Endothelial cell of umbilical vein (primary cell): ENCODE results near the gene YIPF1. TPM values are rescaled to one million over a fixed set of nuclear protein-coding genes. Genes with fewer than 3 reads are reported as not detected.

Source experiments
- BruUV-seq: library from RNA; stranded (reverse); fragments of 400-500 nt; replicated peaks from 2 replicates; lab custom pipeline; 2021; lab: Mats Ljungman, UMichigan
- CTCF ChIA-PET: fragments of 300-600, 350-600 bp; sonication (Branson Sonifier 250); formaldehyde crosslinking; loops from one replicate; lab custom pipeline; 2021; ENCODE audit warnings: antibody characterized with exemption, inconsistent platforms; lab: Charles Lee
- POLR2A ChIA-PET: fragments of 300-600, 350-600 bp; sonication (Branson Sonifier 250); formaldehyde crosslinking; loops from one replicate; lab custom pipeline; 2021; ENCODE audit warnings: antibody characterized with exemption, inconsistent platforms; lab: Charles Lee
- DNase-seq: peaks from one replicate; pipeline ENCODE4 v3.0.0-alpha.2; 2011; ENCODE audit warnings: low read depth, low spot score
- FAIRE-seq: peaks from 2 replicates; lab custom pipeline; 2011; peaks lifted over from hg19 to GRCh38; lab: Jason Lieb, UNC
- H2AFZ ChIP-seq: 2 replicates; pipeline ENCODE4 v1.6.0; 2012; ENCODE audit warnings: low read depth, low read length, control low read depth, inconsistent platforms
- H3K27ac ChIP-seq: 2 replicates; pipeline ENCODE4 v1.5.1; 2011; ENCODE audit warnings: low read depth, mild to moderate bottlenecking, control low read depth, low read length, moderate library complexity; ENCODE audit not compliant: insufficient read depth
- H3K27me3 ChIP-seq, 2 experiments: 2 replicates each; pipeline versions ENCODE4 v1.6.0 to v1.6.1; 2011; ENCODE audit warnings: low read length in 2 of 2, mixed read lengths in 1 of 2; ENCODE audit not compliant: control insufficient read depth in 2 of 2, insufficient read depth in 2 of 2
- H3K36me3 ChIP-seq, 2 experiments: 2 replicates in 1 of 2; 3 replicates in 1 of 2; pipeline ENCODE4 v1.5.1; 2011; ENCODE audit warnings: low read length in 2 of 2, mild to moderate bottlenecking in 1 of 2, moderate library complexity in 1 of 2; ENCODE audit not compliant: control insufficient read depth in 2 of 2, insufficient read depth in 2 of 2; ENCODE audit errors: extremely low read depth in 1 of 2
- H3K4me1 ChIP-seq: 3 replicates; pipeline ENCODE4 v1.5.1; 2011; ENCODE audit warnings: mild to moderate bottlenecking, low read length; ENCODE audit not compliant: control insufficient read depth, insufficient read depth; ENCODE audit errors: extremely low read depth
- H3K4me2 ChIP-seq: 2 replicates; pipeline ENCODE4 v1.6.1; 2011; ENCODE audit warnings: low read length, control low read depth, mixed read lengths; ENCODE audit not compliant: insufficient read depth
- H3K4me3 ChIP-seq, 3 experiments: fragments of 200-600 bp in 1 of 3; sonication (generic), shearing (Covaris generic) in 1 of 3; replicated peaks in 1 of 3; 2 replicates each; pipeline ENCODE4 v1.5.1; 2011 to 2016; ENCODE audit warnings: control low read depth in 3 of 3, low read length in 3 of 3, mild to moderate bottlenecking in 2 of 3, inconsistent platforms in 1 of 3, low read depth in 1 of 3, moderate library complexity in 1 of 3; ENCODE audit not compliant: insufficient read depth in 1 of 3
- H3K79me2 ChIP-seq: 2 replicates; pipeline ENCODE4 v1.6.0; 2012; ENCODE audit warnings: low read length, inconsistent platforms; ENCODE audit not compliant: control insufficient read depth, insufficient read depth
- H3K9ac ChIP-seq: replicated peaks from 2 replicates; pipeline ENCODE3; 2011; ENCODE audit warnings: low read length, control low read depth; ENCODE audit not compliant: insufficient read depth; ENCODE audit errors: extremely low read depth
- H3K9me1 ChIP-seq: replicated peaks from 3 replicates; pipeline ENCODE4 v1.6.0; 2011; ENCODE audit warnings: mild to moderate bottlenecking, low read length; ENCODE audit not compliant: control insufficient read depth, insufficient read depth; ENCODE audit errors: extremely low read depth
- H3K9me3 ChIP-seq: replicated peaks from 2 replicates; pipeline ENCODE4 v1.5.1; 2012; ENCODE audit warnings: low read length, inconsistent platforms; ENCODE audit not compliant: control insufficient read depth, insufficient read depth
- H4K20me1 ChIP-seq: replicated peaks from 2 replicates; pipeline ENCODE3; 2011; ENCODE audit warnings: mild to moderate bottlenecking, low read length; ENCODE audit not compliant: control insufficient read depth, insufficient read depth; ENCODE audit errors: extremely low read depth
- EZH2 ChIP-seq: IDR thresholded peaks from 2 replicates; pipeline ENCODE4 v1.6.1; 2012; ENCODE audit warnings: borderline replicate concordance, low read depth, mild to moderate bottlenecking, moderate library complexity, low read length, inconsistent platforms; ENCODE audit not compliant: severe bottlenecking
- FOS ChIP-seq: IDR thresholded peaks from 2 replicates; pipeline ENCODE4 v1.6.1; 2011; ENCODE audit warnings: mild to moderate bottlenecking, low read length, moderate library complexity, borderline replicate concordance; ENCODE audit not compliant: insufficient read depth
- GATA2 ChIP-seq: IDR thresholded peaks from 2 replicates; pipeline ENCODE4 v1.7.0; 2011; ENCODE audit warnings: low read depth, mild to moderate bottlenecking, moderate library complexity, mixed read lengths, low read length; ENCODE audit not compliant: insufficient read length, insufficient read depth
- JUN ChIP-seq: IDR thresholded peaks from 2 replicates; pipeline ENCODE4 v1.6.1; 2011; ENCODE audit warnings: borderline replicate concordance, low read depth; ENCODE audit not compliant: insufficient read length, insufficient read depth
- MYC ChIP-seq: IDR thresholded peaks from one replicate; pipeline ENCODE4 v1.6.1; 2011; ENCODE audit warnings: mild to moderate bottlenecking, low read depth, low read length
- POLR2A ChIP-seq: IDR thresholded peaks from 2 replicates; pipeline ENCODE4 v1.6.1; 2012; ENCODE audit warnings: low read depth, mild to moderate bottlenecking, control low read depth, low read length
- POLR2AphosphoS5 ChIP-seq: IDR thresholded peaks from 2 replicates; pipeline ENCODE4 v1.6.1; 2012; ENCODE audit warnings: low read depth, mild to moderate bottlenecking, control low read depth, low read length, moderate library complexity; ENCODE audit not compliant: insufficient read depth
- dilution Hi-C: fragments of 300-500 bp; cut with MboI; formaldehyde crosslinking; loops from one replicate; pipeline ENCODE4 v1.15.0; 2019; ENCODE audit warnings: low sequenced_read_pairs; ENCODE audit not compliant: extremely low pct_ligation_motif_present
- intact Hi-C: fragments of 100-400 bp; cut with micrococcal nuclease; formaldehyde crosslinking; loops from one replicate; pipeline ENCODE4 v1.10.0; 2022
- polyA plus RNA-seq, 4 experiments: library from polyadenylated mRNA; depleted of rRNA in 3 of 4; stranded (reverse) in 3 of 4; unstranded in 1 of 4; fragments of >200 nt; gene quantifications; 2 replicates each; pipeline versions ENCODE4 v1.2.1 to v1.2.3, GENCODE V29; 2011 to 2012; ENCODE audit warnings: missing spikeins in 1 of 4
- total RNA-seq: library from RNA; stranded (reverse); gene quantifications from 2 replicates; pipeline ENCODE4 v1.2.3, GENCODE V29; 2021
- TF ChIP-seq, protein P1 (sequence below), 2 donors: IDR thresholded peaks; 1 replicate in 1 of 2; 2 replicates in 1 of 2; pipeline ENCODE4 v1.5.1; 2011; ENCODE audit warnings: low read length in 2 of 2, mild to moderate bottlenecking in 2 of 2, moderate library complexity in 2 of 2, control low read depth in 1 of 2, inconsistent platforms in 1 of 2, low read depth in 1 of 2; ENCODE audit not compliant: insufficient read depth in 1 of 2; ENCODE audit errors: extremely low read depth in 1 of 2
- TF ChIP-seq, protein P2 (sequence below): IDR thresholded peaks from 2 replicates; pipeline ENCODE4 v1.6.1; 2011; ENCODE audit not compliant: insufficient read depth, insufficient read length

Gene YIPF1
- total and polyA plus RNA-seq, 2 donors (not counting 3 experiments of a cell fraction or from before 2014, with no cell fraction given) = 14.8 to 26.2 TPM

DNA sequence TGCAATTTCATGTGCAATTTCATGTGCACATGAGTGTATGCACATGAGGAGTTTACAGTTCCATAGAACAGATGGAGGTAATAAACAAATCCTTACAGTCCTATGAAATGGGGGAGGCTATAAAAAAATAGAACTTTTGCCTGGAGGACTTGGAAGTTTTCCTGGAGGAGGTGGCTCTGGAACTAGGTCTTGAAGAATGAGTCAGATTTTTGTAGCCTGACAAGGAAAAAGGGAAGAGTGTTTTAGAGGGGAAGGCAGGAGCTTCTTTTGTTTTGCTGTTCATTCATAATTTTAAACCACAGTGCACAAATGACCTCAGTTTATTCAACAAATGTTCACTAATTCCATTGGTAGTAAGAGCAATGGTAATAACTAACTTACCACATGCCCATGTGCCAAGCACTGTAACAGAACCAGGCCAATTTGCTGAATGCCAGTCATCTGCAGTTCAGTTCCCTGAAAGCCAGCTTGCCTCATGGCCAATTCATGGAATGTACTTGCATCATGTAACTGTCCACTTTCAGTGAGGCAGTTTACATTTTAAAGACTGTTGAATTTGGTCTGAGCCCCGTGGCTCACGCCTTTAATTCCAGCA is 7.1 kb upstream of the YIPF1 start:
- H3K4me2 ChIP-seq = no peak overlapping the region

More for the DNA sequence above, 7.1 kb upstream of the YIPF1 start:
- H3K4me1 ChIP-seq = no peaks in the 10 kb centered on the region
- FAIRE-seq = no peak
- no peaks in the 10 kb centered on the region for H4K20me1 ChIP-seq
- POLR2A ChIA-PET = no interaction called here
- no peaks in the 10 kb centered on the region for H3K9me3 ChIP-seq
- H3K27ac ChIP-seq = no peak overlapping the region
- H3K4me3 ChIP-seq = no peak overlapping the region
- dilution Hi-C loops (no loop called here), intact Hi-C loops (no loop called here)
- H3K79me2 ChIP-seq = no peaks in the 10 kb centered on the region
- CTCF ChIA-PET = interaction anchor here (1.2 kb wide), 1 partner anchor 18 kb away, joined by 4 read pairs; no protein-coding TSS in a partner anchor
- H3K36me3 ChIP-seq = no peaks in the 10 kb centered on the region
- DNase-seq = no peak
- no peak overlapping the region for H2AFZ ChIP-seq
- no peaks in the 10 kb centered on the region for H3K27me3 ChIP-seq
- TF ChIP-seq, protein P1, sequence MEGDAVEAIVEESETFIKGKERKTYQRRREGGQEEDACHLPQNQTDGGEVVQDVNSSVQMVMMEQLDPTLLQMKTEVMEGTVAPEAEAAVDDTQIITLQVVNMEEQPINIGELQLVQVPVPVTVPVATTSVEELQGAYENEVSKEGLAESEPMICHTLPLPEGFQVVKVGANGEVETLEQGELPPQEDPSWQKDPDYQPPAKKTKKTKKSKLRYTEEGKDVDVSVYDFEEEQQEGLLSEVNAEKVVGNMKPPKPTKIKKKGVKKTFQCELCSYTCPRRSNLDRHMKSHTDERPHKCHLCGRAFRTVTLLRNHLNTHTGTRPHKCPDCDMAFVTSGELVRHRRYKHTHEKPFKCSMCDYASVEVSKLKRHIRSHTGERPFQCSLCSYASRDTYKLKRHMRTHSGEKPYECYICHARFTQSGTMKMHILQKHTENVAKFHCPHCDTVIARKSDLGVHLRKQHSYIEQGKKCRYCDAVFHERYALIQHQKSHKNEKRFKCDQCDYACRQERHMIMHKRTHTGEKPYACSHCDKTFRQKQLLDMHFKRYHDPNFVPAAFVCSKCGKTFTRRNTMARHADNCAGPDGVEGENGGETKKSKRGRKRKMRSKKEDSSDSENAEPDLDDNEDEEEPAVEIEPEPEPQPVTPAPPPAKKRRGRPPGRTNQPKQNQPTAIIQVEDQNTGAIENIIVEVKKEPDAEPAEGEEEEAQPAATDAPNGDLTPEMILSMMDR (IDR thresholded peaks at IDR 0.05; ENCODE audit: extremely low read depth in 1 of 2, insufficient read depth in 1 of 2, low read depth in 1 of 2, low read length in 2 of 2) = no peak
- no peak for TF ChIP-seq GATA2
- TF ChIP-seq, protein P2, sequence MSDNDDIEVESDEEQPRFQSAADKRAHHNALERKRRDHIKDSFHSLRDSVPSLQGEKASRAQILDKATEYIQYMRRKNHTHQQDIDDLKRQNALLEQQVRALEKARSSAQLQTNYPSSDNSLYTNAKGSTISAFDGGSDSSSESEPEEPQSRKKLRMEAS = no peak
- no peak for TF ChIP-seq JUN
- TF ChIP-seq MYC = no peak
- no peak for TF ChIP-seq POLR2A
- TF ChIP-seq EZH2 = no peak
- TF ChIP-seq FOS = no peak
- TF ChIP-seq POLR2AphosphoS5 = no peak
- no peak overlapping the region for H3K9ac ChIP-seq
- H3K9me1 ChIP-seq = no peaks in the 10 kb centered on the region
- BruUV-seq = no TSS peak
